HepG2 (cell line): ENCODE results near the gene C1orf198. TPM values are rescaled to one million over a fixed set of nuclear protein-coding genes. Genes with fewer than 3 reads are reported as not detected.
A peak's percentile ranks its signal among the peaks of the same experiment; 100 is the strongest.

Experiments
- ASH2L ChIP-seq: fragments of 300-600, 200-600 bp; sonication (generic); IDR thresholded peaks from 2 replicates; pipeline ENCODE4 v1.7.0; 2017; ENCODE audit warnings: low read depth, mild to moderate bottlenecking, moderate library complexity, mixed read lengths, low read length; ENCODE audit not compliant: insufficient read length
- BCL6 ChIP-seq: IDR thresholded peaks from 2 replicates; pipeline ENCODE4 v1.6.1; 2016; ENCODE audit warnings: missing genetic modification reagents, missing compliant biosample characterization
- BHLHE40 ChIP-seq: IDR thresholded peaks from 2 replicates; pipeline ENCODE4 v1.6.1; 2011; ENCODE audit warnings: low read length, improper control_type of control experiment
- CBX1 ChIP-seq: IDR thresholded peaks from one replicate; pipeline ENCODE4 v1.6.1; 2016; ENCODE audit warnings: antibody characterized with exemption, low read depth
- GATA4 ChIP-seq: sonication (generic); IDR thresholded peaks from 2 replicates; pipeline ENCODE4 v1.6.1; 2016; ENCODE audit warnings: antibody characterized with exemption, low read depth, borderline replicate concordance
- HMG20B ChIP-seq: conservative IDR thresholded peaks from 2 replicates; pipeline ENCODE4 v1.6.1; 2016; ENCODE audit warnings: missing genetic modification reagents, missing compliant biosample characterization
- HOXA9 ChIP-seq: sonication (generic); formaldehyde crosslinking; IDR thresholded peaks from 2 replicates; pipeline ENCODE4 v1.8.1; 2022; ENCODE audit warnings: missing genetic modification reagents, mild to moderate bottlenecking, moderate library complexity, borderline replicate concordance
- NFYC ChIP-seq: IDR thresholded peaks from 2 replicates; pipeline ENCODE4 v1.6.1; 2016; ENCODE audit warnings: missing genetic modification reagents, missing compliant biosample characterization
- PAWR ChIP-seq: sonication (generic); formaldehyde crosslinking; IDR thresholded peaks from 2 replicates; pipeline ENCODE4 v1.4.0; 2020; ENCODE audit warnings: missing genetic modification reagents, mild to moderate bottlenecking, borderline replicate concordance
- PRDM10 ChIP-seq: sonication (generic); formaldehyde crosslinking; IDR thresholded peaks from 2 replicates; pipeline ENCODE4 v1.4.0; 2020; ENCODE audit warnings: low read depth, missing genetic modification reagents
- SRSF1 ChIP-seq: fragments of 200-400 bp; formaldehyde crosslinking; optimal IDR thresholded peaks from 2 replicates; pipeline ENCODE3; 2017; ENCODE audit warnings: mild to moderate bottlenecking, low read depth, low read length, moderate library complexity
- ZFP37 ChIP-seq: sonication (generic); formaldehyde crosslinking; IDR thresholded peaks from 2 replicates; pipeline ENCODE4 v1.4.0; 2020; ENCODE audit warnings: missing genetic modification reagents, borderline replicate concordance
- ZNF224 ChIP-seq: sonication (generic); formaldehyde crosslinking; IDR thresholded peaks from 2 replicates; pipeline ENCODE4 v1.5.0; 2020; ENCODE audit warnings: mild to moderate bottlenecking, missing genetic modification reagents
- ZNF331 ChIP-seq: sonication (generic); formaldehyde crosslinking; IDR thresholded peaks from 2 replicates; pipeline ENCODE4 v1.4.0; 2020; ENCODE audit warnings: missing genetic modification reagents
- ZNF501 ChIP-seq: sonication (generic); formaldehyde crosslinking; IDR thresholded peaks from 2 replicates; pipeline ENCODE4 v1.5.1; 2020; ENCODE audit warnings: mild to moderate bottlenecking, moderate library complexity, missing genetic modification reagents
- ZNF563 ChIP-seq: sonication (generic); formaldehyde crosslinking; IDR thresholded peaks from 2 replicates; pipeline ENCODE4 v1.8.0; 2022; ENCODE audit warnings: mild to moderate bottlenecking, moderate library complexity, missing genetic modification reagents
- ZNF598 ChIP-seq: sonication (generic); formaldehyde crosslinking; IDR thresholded peaks from 2 replicates; pipeline ENCODE4 v1.5.1; 2020; ENCODE audit warnings: mild to moderate bottlenecking, missing genetic modification reagents, borderline replicate concordance
- ZNF740 ChIP-seq: sonication (generic); formaldehyde crosslinking; IDR thresholded peaks from 2 replicates; pipeline ENCODE4 v1.4.0; 2020; ENCODE audit warnings: missing genetic modification reagents
- polyA plus RNA-seq, 8 experiments: library from polyadenylated mRNA; depleted of rRNA in 3 of 8; stranded (reverse) in 7 of 8; unstranded in 1 of 8; fragments of >200 nt; fragmentation: Illumina TruSeq in 4 of 8; extraction: Trizol in 4 of 8; gene quantifications; 2 replicates each; pipeline versions ENCODE4 v1.2.1 to v1.2.3, GENCODE V29; 2011 to 2016; ENCODE audit warnings: low read depth in 4 of 8, missing spikeins in 1 of 8, mixed read lengths in 1 of 8; ENCODE audit not compliant: insufficient read depth in 1 of 8
- total RNA-seq, 5 experiments: library from RNA; depleted of rRNA; stranded (reverse); fragments of >200 nt; fragmentation: Illumina TruSeq; extraction: Trizol; gene quantifications; 2 replicates each; pipeline ENCODE4 v1.2.3, GENCODE V29; 2016; ENCODE audit warnings: low read depth in 1 of 5
- TF ChIP-seq, protein P1 (sequence below): sonication (generic); formaldehyde crosslinking; IDR thresholded peaks from 2 replicates; pipeline ENCODE4 v1.4.0; 2020; ENCODE audit warnings: mild to moderate bottlenecking, missing genetic modification reagents
- TF ChIP-seq, protein P2 (sequence below): sonication (generic); formaldehyde crosslinking; IDR thresholded peaks from 2 replicates; pipeline ENCODE4 v1.4.0; 2020; ENCODE audit warnings: missing genetic modification reagents
- TF ChIP-seq, protein P3 (sequence below): sonication (generic); formaldehyde crosslinking; IDR thresholded peaks from 2 replicates; pipeline ENCODE4 v1.5.0; 2020; ENCODE audit warnings: missing genetic modification reagents, mild to moderate bottlenecking, borderline replicate concordance

The C1orf198 gene
- total and polyA plus RNA-seq, 2 of the 13 experiments (the other 11 are each of a cell fraction or from before 2014, with no cell fraction given): 12.7 to 13.4 TPM

- TF ChIP-seq PRDM10 (CRISPR knock-in tag) (0 out of 2 replicates have a peak, but pooled peaks have one; percentile 18), HOXA9 (no peak), HMG20B (CRISPR knock-in tag) (no peak), PAWR (no peak), ASH2L (no peak), ZNF224 (CRISPR knock-in tag) (no peak), BCL6 (CRISPR knock-in tag) (no peak), ZNF563 (CRISPR knock-in tag) (no peak), ZNF331 (CRISPR knock-in tag) (no peak), BHLHE40 (no peak), SRSF1 (no peak), ZNF501 (CRISPR knock-in tag) (no peak), ZNF740 (CRISPR knock-in tag) (no peak), ZNF598 (CRISPR knock-in tag) (no peak), GATA4 (no peak), NFYC (CRISPR knock-in tag) (no peak), ZFP37 (no peak), CBX1 (no peak)
- TF ChIP-seq, protein P1, sequence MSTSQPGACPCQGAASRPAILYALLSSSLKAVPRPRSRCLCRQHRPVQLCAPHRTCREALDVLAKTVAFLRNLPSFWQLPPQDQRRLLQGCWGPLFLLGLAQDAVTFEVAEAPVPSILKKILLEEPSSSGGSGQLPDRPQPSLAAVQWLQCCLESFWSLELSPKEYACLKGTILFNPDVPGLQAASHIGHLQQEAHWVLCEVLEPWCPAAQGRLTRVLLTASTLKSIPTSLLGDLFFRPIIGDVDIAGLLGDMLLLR: no peak
- TF ChIP-seq, protein P2, sequence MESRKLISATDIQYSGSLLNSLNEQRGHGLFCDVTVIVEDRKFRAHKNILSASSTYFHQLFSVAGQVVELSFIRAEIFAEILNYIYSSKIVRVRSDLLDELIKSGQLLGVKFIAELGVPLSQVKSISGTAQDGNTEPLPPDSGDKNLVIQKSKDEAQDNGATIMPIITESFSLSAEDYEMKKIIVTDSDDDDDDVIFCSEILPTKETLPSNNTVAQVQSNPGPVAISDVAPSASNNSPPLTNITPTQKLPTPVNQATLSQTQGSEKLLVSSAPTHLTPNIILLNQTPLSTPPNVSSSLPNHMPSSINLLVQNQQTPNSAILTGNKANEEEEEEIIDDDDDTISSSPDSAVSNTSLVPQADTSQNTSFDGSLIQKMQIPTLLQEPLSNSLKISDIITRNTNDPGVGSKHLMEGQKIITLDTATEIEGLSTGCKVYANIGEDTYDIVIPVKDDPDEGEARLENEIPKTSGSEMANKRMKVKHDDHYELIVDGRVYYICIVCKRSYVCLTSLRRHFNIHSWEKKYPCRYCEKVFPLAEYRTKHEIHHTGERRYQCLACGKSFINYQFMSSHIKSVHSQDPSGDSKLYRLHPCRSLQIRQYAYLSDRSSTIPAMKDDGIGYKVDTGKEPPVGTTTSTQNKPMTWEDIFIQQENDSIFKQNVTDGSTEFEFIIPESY (CRISPR knock-in tag): peak; percentile 81; the same call in 1 of the 2 replicates
- TF ChIP-seq, protein P3, sequence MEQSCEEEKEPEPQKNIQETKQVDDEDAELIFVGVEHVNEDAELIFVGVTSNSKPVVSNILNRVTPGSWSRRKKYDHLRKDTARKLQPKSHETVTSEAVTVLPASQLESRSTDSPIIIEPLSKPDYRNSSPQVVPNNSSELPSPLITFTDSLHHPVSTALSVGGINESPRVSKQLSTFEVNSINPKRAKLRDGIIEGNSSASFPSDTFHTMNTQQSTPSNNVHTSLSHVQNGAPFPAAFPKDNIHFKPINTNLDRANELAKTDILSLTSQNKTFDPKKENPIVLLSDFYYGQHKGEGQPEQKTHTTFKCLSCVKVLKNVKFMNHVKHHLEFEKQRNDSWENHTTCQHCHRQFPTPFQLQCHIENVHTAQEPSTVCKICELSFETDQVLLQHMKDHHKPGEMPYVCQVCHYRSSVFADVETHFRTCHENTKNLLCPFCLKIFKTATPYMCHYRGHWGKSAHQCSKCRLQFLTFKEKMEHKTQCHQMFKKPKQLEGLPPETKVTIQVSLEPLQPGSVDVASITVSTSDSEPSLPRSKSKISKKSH (CRISPR knock-in tag): no peak
These were observed 49.2 kb upstream of the C1orf198 start (continued) for GRCh38 chr1:230917284-230918135.
